Hepatocyte (in vitro differentiated cells): Measurements from ENCODE around the gene PRPSAP1.

Source experiments
- CTCF ChIP-seq: fragments of 200-600 bp; sonication (generic); IDR thresholded peaks from 2 replicates; pipeline ENCODE4 v1.5.1; 2016; ENCODE audit warnings: antibody characterized with exemption, mild to moderate bottlenecking; ENCODE audit not compliant: poor library complexity
- EZH2 ChIP-seq: fragments of 200-600 bp; sonication (generic); IDR thresholded peaks from 2 replicates; pipeline ENCODE4 v1.6.1; 2016; ENCODE audit warnings: antibody characterized with exemption, mild to moderate bottlenecking, borderline replicate concordance
- EZH2phosphoT487 ChIP-seq: fragments of 200-600 bp; sonication (generic); IDR thresholded peaks from one replicate; pipeline ENCODE4 v1.6.1; 2018; ENCODE audit warnings: antibody characterized with exemption, mild to moderate bottlenecking, low read depth, moderate library complexity; ENCODE audit not compliant: unreplicated experiment, severe bottlenecking

GRCh38 chr17:76309461-76309860 lies 44.3 kb downstream of the PRPSAP1 start:
- TF ChIP-seq CTCF: no peak
- TF ChIP-seq EZH2phosphoT487: no peak
- TF ChIP-seq EZH2: no peak
